NCI-H748 treated with DMSO at 0.1 percent for 48 hours (cell line): Measurements from ENCODE around the gene NOLC1.
"Not testable (repeated sequence)": the region's sequence is repeated elsewhere in the genome, so short reads cannot be mapped to it uniquely, and the experiment has no call there.

Experiments
- DNase-seq: peaks from one replicate; lab custom pipeline; 2025; lab: John Stamatoyannopoulos, UW

NOLC1 gene

DNA sequence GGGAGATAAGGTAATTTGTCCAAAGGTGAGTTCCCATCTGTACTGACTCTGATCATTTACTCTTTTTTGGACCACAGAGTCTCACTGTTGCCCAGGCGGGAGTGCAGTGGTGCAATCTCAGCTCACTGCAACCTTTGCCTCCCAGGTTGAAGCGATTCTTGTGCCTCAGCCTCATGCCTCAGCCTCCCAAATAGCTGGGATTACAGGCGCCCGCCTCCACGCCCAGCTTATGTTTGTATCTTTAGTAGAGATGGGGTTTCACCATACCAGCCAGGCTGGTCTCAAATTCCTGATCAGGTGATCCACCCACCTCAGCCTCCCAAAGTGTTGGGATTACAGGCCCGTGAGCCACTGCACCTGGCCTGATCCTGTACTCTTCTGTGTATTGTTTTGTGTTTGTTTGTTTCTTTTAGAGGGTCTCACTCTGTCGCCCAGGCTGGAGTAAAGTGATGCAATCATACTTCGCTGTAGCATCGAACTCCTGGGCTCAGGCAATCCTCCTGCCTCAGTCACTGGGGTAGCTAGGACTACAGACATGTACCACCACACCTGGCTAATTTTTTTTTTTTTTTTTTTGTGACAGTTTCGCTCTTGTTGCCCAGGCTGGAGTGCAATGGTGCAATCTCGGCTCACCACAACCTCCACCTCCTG, 2.4 kb downstream of the NOLC1 start:
- DNase-seq, result no peak

DNA sequence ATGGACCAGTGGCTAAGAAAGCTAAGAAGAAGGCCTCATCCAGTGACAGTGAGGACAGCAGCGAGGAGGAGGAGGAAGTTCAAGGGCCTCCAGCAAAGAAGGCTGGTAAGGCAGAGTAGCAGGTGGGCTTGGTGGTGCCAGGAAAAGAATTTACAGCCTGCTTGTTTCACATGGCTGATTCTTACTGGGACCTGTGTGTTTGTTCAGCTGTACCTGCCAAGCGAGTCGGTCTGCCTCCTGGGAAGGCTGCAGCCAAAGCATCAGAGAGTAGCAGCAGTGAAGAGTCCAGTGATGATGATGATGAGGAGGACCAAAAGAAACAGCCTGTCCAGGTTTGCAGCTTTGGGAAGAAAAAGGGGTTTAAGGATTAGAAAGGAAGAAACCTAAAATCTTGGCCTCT, 5.0 kb downstream of the NOLC1 start:
- DNase-seq, result no peak

DNA sequence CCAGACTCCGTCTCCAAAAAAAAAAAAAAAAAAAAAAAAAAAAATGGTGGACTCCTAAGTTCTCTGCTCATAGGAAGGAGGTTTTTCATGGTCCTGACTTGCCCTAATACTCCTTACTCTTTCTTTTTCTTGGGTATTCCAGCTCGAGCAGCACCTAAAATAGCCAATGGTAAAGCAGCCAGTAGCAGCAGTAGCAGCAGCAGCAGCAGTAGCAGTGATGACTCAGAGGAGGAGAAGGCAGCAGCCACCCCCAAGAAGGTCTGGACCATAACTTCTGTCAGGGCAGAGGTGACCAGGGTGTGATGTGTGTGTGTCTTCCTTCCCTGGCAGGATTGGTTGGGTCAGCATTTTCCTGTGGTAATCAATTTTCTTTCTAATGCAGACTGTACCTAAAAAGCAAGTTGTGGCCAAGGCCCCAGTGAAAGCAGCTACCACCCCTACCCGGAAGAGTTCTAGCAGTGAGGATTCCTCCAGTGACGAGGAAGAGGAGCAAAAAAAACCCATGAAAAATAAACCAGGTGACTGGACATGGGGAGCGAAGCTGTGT, 6.9 kb downstream of the NOLC1 start:
- no peak for DNase-seq

DNA sequence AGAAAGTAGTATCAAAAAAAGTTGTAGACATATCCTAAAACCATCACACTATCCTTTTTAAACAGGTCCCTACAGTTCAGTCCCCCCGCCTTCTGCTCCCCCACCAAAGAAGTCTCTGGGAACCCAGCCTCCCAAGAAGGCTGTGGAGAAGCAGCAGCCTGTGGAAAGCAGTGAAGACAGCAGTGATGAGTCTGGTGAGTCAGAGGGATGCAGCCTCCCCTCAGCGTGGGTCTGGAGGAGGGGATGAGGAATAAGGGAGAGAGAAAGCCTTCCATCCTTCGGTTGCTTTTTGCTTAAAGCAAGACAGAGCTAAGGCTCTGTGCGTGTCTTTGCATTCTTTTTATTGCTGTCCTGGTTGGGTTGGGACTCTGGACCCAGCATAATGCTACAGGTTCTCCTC, 7.6 kb downstream of the NOLC1 start:
- no peak for DNase-seq

DNA sequence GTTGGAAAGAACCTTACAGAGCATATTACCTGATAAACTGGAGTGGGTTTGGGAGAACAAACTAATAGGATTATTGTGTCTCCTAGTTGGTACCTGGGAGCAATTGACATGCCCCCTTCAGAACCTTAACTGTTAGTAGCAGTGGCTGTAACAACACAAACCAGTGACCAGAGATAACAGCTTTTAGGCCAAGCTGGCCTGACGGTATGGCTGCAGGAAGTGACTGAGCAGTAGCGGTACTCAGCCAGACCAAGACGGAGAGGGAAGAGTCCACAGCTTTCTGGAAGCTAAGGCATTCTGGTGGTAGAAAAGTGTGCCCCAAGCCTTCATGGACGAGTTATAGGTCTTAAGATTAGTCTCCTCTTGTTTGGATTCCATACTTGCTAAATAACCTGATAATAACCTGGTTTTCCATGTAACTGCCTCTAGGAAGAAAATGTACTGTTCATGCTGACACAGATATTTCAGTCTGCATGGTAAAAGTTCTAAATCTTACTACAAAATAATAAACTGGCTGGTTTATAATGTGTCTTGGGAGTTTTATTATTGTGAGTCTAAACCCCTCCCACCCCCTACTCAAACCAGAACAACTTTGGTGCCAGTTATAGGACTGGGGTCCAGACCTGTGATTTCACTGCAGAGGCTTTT, 11.3 kb downstream of the NOLC1 start:
- DNase-seq, result no peak

GRCh38 chr10:102167861-102168260, 15.7 kb downstream of the NOLC1 start:
- no peak for DNase-seq

- DNase-seq, result no peak
These were observed 18.4 kb downstream of the NOLC1 start for GRCh38 chr10:102170602-102171001.

- DNase-seq, result no peak
These were observed 20.1 kb downstream of the NOLC1 start for GRCh38 chr10:102172288-102172687.

DNA sequence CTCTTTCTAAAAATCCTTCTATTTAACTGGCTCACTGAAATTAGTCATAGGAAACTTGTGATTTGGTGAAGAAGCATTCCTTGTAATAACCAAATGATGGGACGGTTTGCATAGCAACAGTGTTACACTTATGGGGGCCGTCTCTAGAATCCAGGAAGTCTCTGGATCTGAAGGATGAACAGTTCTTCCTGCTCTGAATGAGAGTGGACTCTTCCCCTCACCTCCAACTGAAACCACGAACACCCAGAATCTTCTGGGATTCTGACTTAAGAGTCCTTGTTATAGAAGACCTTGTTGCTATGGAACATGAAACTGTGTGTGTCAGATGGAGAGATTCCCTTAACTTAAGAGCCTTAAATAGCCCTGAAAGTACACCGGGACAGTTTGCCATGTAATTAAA, 23.2 kb downstream of the NOLC1 start:
- DNase-seq, result no peak

DNA sequence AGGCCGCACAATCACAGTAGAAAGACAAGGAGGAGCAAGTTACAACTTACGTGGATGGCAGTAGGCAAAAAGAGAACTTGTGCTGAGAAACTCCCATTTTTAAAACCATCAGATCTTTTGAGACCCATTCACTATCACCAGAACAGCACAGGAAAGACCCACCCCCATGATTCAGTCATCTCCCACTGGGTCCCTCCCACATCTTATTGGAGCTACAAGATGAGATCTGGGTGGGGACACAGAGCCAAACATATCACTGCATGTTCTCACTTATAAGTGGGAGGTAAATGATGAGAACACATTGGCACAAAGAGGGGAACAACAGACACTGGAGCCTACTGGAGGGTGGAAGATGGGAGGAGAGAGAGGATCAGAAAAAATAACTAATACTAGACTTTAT, 32.4 kb downstream of the NOLC1 start:
- no peak for DNase-seq

- no peak for DNase-seq
These were observed 33.1 kb downstream of the NOLC1 start for GRCh38 chr10:102185272-102185671.

- DNase-seq, result no peak
These were observed 33.8 kb downstream of the NOLC1 start for GRCh38 chr10:102185811-102186527.

- DNase-seq, result no peak
These were observed 36.2 kb downstream of the NOLC1 start for GRCh38 chr10:102188298-102188940.

- not testable (repeated sequence) for DNase-seq
These were observed 37.0 kb downstream of the NOLC1 start for GRCh38 chr10:102188941-102189898.

- no peak for DNase-seq
These were observed 39.8 kb downstream of the NOLC1 start for GRCh38 chr10:102191956-102192355.

DNA sequence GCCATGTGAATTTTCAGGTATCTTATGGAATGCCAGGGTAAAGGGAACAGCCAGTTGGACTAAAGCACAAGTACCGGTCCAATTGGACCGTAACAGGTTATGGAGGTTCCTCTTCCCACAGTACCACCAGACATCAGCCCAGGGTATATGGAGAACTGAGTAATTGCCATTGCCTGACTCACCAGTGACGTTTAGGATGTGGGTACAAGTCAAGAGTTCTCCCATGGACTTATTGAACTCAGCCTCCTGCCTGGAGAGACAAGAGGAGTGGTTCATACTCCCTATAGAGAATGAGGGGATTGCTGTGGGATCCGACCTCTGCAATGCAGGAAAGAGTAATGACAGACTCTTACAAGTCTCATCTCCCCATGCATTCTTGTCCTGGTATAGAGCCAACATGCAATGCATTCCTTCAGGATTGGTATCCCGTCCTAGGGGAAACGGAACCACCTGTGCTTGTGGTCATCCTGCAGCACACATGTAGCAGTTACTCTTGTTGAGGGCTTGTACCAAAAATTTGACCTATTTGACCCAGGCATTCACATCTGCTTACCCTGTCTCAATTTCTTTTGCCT, 43.2 kb downstream of the NOLC1 start:
- DNase-seq, result no peak

DNA sequence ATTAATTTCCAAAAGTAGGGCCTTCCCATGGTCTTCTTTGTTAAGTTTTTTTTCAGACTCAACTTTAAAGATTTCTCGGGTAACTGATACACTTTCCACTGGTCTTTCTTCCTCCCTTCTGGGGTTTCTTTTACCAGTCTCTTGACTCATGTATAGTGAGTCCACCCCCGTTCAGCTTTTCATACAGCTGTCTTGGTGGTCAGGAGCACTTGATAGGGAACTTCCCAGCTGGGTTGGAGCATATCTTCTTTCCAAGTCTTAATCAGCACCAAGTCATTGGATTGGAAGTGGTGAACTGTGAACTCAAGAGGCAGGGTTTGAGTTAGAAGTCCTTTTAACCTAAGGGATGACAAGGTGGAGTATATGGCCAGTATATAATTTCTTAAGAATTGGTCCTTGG, 44.7 kb downstream of the NOLC1 start:
- no peak for DNase-seq

DNA sequence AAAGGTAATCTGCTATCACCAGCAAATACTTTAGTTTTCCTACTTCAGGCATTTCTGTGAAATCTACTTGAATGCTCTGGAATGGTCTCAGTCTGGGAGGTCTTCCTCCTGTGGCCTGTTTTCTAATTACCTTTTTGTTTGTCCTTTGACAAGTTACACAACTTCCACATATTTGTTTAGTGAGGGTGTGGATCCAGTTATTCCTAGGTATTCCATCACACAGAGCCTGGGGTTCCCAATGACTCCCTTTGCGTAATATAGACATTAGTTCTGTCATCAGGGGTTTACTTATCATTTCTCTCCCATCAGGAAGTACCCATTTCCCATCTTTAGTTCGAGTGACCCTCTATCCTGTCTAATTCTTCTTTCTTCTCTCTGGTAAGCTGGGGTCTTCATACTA, 45.8 kb downstream of the NOLC1 start:
- DNase-seq, result no peak

DNA sequence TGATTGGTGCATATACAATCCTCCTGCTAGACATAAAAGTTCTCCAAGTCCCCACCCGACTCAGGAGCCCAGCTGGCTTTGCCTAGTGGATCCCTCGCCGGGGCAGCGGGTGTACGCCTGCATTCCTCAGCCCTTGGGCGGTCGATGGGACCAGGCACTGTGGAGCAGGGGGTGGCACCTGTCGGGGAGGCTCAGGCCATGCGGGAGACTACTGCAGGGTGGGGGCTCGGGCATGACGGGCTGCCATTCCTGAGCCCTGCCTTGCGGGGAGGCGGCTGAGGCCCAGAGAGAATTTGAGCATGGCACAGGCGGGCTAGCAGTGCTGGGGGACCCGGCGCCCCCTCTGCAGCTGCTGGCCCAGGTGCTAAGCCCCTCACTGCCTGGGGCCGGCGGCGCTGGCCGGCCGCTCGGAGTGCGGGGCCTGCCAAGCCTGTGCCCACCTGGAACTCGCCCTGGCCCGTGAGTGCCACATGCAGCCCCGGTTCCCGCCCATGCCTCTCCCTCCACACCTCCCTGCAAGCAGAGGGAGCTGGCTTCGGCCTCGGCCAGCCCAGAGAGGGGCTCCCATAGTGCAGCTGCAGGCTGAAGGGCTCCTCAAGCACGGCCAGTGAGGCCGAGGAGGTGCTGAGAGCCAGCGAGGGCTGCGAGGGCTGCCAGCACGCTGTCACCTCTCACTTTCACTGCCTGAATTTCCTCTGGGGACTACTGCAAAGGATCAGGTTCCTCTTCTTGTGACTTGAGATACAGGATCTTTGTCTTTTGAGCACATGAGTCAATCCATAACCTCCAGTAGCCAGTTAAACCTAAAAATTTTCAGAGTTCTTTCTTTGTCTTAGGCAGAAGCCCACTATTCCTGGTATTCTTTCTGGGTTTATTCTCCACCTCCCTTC, 48.8 kb downstream of the NOLC1 start:
- DNase-seq, result no peak

DNA sequence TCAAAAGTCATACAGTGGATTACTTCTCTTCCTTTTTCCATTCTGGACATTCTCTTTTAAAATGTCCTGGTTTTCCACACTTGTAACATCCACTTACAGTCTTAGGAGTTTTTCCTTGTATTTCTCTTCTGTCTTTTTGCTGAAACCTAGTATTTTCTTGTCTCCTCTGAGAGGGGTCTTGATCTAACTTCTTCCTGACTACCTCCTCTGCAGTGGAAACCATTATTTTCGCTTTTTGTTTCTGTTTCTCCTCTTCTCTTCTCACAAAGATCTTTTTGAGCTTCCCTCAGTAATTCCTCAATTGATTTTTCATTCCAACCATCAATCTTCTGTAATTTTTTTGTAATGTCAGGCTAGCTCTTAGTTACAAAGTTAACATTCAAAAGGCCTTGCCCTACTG, 50.2 kb downstream of the NOLC1 start:
- DNase-seq, result no peak
